ENCODE measurements around the gene ZNF865.

The ZNF865 gene

DNA sequence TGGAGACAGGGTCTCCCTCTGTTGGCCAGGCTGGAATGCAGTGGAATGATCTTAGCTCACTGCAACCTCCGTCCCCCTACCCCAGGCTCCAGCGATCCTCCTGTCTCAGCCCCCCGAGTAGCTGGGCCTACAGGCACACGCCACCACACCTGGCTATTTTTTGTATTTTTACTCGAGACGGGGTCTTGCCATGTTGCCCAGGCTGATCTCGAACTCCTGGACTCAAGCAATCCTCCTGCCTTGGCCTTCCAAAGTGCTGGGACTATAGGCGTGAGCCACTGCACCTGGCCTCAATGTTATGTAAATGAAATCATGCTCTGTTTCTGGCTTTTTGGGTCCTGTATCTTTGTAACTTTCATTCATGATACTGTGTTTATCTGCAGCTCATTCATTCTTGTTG is 16.7 kb upstream of the ZNF865 start:
- no peak for FAIRE-seq

DNA sequence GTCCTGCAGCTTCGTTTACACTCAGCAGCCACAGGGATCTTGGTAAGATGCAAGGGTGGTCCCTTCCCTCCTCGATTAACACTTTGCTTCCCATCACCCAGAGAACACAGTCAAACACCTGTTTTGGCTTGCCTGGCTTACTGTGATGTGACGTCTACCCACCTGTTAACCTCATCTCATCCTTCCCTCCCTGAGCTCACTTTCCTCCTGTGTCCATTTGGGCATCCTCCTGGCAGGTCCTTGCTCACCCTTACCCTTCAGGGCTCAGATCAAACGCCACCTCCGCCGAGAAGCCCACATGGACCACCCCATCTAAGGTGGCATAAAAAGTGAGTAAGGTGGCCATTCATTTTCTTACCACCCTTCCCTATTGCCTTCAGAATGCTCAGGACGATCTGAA is 15.3 kb upstream of the ZNF865 start:
- no peak for FAIRE-seq

GRCh38 chr19:55590617-55591016 is 14.8 kb upstream of the ZNF865 start:
- no peak for FAIRE-seq

- FAIRE-seq: no peak
These were observed 13.9 kb upstream of the ZNF865 start for GRCh38 chr19:55591555-55591954.

- no peak for FAIRE-seq
These were observed 12.9 kb upstream of the ZNF865 start for GRCh38 chr19:55592391-55593090.

DNA sequence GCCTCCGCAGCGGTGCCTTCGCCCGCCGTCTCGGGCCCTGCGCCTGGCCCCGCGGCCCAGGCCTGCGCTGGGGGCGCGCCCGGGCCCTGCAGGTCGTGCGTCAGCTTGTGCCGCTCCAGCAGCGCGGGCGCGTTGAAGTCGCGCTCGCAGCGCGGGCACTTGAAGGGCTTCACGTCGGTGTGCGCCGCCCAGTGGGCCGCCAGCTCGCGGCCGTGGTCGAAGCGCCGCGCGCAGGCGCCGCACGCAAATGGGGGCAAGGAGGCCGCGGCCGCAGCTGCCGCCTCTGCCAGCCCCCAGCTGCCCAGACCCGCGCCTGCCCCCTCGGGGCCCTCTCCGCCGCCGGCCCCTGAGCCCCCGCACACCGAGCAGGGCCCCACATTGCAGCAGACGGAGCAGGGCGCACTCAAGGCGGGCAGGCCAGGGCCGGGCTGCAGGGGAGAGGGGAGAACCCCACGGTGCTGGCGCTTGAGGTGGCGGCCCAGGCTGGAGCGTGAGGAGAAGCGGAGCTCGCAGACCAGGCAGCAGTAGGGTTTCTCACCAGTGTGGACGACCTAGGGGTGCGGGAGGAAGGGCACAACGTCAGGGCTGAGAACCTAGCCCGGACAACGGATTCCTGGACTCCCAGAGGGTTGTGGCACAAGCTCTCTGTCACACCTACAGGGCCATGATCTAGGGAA is 12.2 kb upstream of the ZNF865 start:
- FAIRE-seq: no peak

- FAIRE-seq: no peak
These were observed 10.4 kb upstream of the ZNF865 start for GRCh38 chr19:55594996-55595545.

GRCh38 chr19:55596304-55596703 is 9.1 kb upstream of the ZNF865 start:
- FAIRE-seq: no peak

GRCh38 chr19:55597501-55597921 is 7.9 kb upstream of the ZNF865 start:
- FAIRE-seq: no peak

GRCh38 chr19:55598034-55598433 is 7.4 kb upstream of the ZNF865 start:
- no peak for FAIRE-seq

GRCh38 chr19:55598719-55599467 is 6.6 kb upstream of the ZNF865 start:
- FAIRE-seq: no peak

GRCh38 chr19:55599468-55599841 is 6.0 kb upstream of the ZNF865 start, which contains the start of gene FIZ1:
TSS of gene FIZ1 (minus strand) at chr19:55599517. CDS start at chr19:55597865, 1,652 bp downstream.
- FAIRE-seq: peak; percentile 83

DNA sequence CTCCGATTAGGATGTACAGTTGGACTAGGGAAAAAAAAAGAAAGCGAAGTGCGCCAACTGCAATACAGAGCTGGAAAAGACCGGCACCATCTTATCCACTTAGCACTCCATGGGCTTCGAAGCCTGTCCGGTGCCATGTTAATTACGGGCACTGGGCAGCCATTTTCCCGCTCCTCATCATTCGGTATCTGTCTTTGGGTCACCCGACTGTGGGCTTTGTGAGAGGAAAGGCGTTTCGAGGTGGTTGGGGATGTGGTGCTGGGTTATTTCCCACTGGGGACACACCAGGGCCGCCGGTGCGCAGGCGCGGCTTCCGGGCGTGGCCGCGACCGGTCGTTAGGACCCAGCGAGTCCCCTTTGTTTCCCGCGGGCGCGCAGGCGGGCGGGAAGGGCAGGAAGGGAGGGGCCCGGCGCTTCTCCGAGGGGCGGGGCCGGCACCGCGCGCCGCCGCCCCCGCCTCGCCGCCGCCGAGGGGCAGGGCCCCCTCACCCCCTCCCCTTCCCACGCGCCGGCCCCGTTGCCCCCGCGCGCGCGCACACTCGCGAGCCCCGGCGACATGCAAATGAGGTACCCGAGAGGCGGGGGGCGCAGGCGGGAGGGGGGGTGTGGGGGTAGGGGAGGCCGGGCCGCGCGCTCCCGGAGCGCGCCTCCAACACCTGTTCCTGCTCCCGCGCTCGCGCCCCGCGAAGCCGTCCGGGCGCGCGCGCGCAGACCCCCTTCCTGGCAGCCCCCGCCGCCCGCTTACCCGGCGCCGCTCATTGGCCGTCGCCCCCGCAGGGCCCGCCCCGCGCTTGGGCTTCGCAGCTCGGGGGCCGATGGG is 5.4 kb upstream of the ZNF865 start, which contains the start of gene ZNF524:
TSS of gene ZNF524 (plus strand) at position 447 of the 820 bp plus-strand sequence. CDS start 1,825 bp downstream, outside the sequence.
- FAIRE-seq: no peak

DNA sequence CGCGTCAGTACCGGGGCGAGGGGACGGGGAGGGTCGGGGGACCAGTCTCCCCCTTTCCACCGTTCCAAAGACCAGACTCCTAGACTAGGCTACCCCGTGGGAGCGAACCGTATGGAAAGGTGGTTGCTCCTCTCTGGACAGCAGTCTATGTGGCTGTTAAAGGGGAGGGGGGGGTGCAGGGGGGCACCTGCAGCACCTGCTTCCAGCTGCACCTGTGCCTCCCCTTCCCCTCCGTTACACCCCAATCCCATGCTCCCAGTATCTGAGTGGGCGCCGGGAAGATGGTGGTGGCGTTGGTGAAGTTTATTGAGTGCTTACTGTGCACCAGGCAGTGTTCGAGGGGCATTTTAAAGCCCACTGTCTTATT is 4.8 kb upstream of the ZNF865 start:
- FAIRE-seq: no peak

- no peak for FAIRE-seq
These were observed 4.4 kb upstream of the ZNF865 start for GRCh38 chr19:55601084-55601483.

GRCh38 chr19:55602104-55603001 is 3.1 kb upstream of the ZNF865 start:
- no peak for FAIRE-seq

DNA sequence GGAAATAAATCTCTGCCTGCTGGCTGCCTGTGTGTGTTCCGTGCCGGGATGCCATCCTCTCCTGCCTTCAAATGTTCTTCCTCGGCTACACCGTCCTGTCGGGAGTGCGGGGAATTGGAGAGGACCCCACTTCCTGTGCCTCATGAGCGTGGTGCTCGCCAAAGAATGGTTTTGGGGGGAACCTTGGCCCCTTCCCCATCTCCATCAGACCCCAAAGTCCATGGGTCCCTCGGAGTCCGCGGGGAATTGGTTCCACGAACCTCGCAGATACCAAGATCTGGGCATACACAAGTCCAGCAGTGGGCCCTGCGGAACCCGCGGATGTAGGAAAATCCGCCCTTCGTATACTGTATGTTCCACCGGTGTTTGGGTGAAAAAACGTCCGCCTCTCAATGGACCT is 2.3 kb upstream of the ZNF865 start:
- FAIRE-seq: no peak

GRCh38 chr19:55603581-55604292 is 1.7 kb upstream of the ZNF865 start:
- FAIRE-seq: no peak

GRCh38 chr19:55605207-55605636 is 225 bp upstream of the ZNF865 start:
- no peak for FAIRE-seq

- FAIRE-seq: no peak
These were observed 982 bp downstream of the ZNF865 start for GRCh38 chr19:55606471-55606787.

- FAIRE-seq: no peak
These were observed 1.4 kb downstream of the ZNF865 start for GRCh38 chr19:55606817-55607216.
